K562 (cell line): ENCODE measurements around the gene STT3A. TPM values are rescaled to one million over a fixed set of nuclear protein-coding genes. Genes with fewer than 3 reads are reported as not detected.

Source experiments
- ARID4B ChIP-seq: sonication (generic); formaldehyde crosslinking; IDR thresholded peaks from 2 replicates; pipeline ENCODE4 v1.8.0; 2022; ENCODE audit warnings: mild to moderate bottlenecking, missing genetic modification reagents
- CLOCK ChIP-seq: fragments of 250-450 bp; sonication (Bioruptor Pico); IDR thresholded peaks from 2 replicates; pipeline ENCODE4 v1.4.0; 2020; ENCODE audit warnings: mild to moderate bottlenecking, moderate library complexity, borderline replicate concordance
- E2F5 ChIP-seq: sonication (generic); formaldehyde crosslinking; IDR thresholded peaks from 2 replicates; pipeline ENCODE4 v1.8.0; 2022; ENCODE audit warnings: mild to moderate bottlenecking, missing genetic modification reagents
- GMEB1 ChIP-seq: fragments of 250-450 bp; sonication (Bioruptor Pico); IDR thresholded peaks from 2 replicates; pipeline ENCODE4 v1.4.0; 2020; ENCODE audit warnings: mild to moderate bottlenecking
- HINFP ChIP-seq: fragments of 450-650 bp; conservative IDR thresholded peaks from 2 replicates; pipeline ENCODE4 v1.6.1; 2016; ENCODE audit warnings: missing genetic modification characterization, low read depth, mild to moderate bottlenecking, control low read depth, missing compliant biosample characterization
- KAT7 ChIP-seq: sonication (generic); formaldehyde crosslinking; IDR thresholded peaks from 2 replicates; pipeline ENCODE4 v1.8.0; 2022; ENCODE audit warnings: missing genetic modification reagents, mild to moderate bottlenecking, borderline replicate concordance
- MTA3 ChIP-seq: fragments of 450-650 bp; formaldehyde crosslinking; IDR thresholded peaks from 2 replicates; pipeline ENCODE4 v1.6.1; 2017; ENCODE audit warnings: mild to moderate bottlenecking, borderline replicate concordance
- NBN ChIP-seq: fragments of 450-650 bp; IDR thresholded peaks from 2 replicates; pipeline ENCODE4 v1.6.1; 2016; ENCODE audit warnings: low read depth, mild to moderate bottlenecking
- NONO ChIP-seq, 2 experiments: fragments of 200-400 bp in 1 of 2; fragments of 450-650 bp in 1 of 2; formaldehyde crosslinking in 1 of 2; IDR thresholded peaks; 2 replicates each; pipeline ENCODE4 v1.6.1; 2017; ENCODE audit warnings: low read depth in 2 of 2, mild to moderate bottlenecking in 2 of 2, moderate library complexity in 2 of 2, low read length in 1 of 2
- NR2C2 ChIP-seq, 2 experiments: fragments of 200-800 bp in 1 of 2; sonication (Bioruptor generic) in 1 of 2; sonication (generic) in 1 of 2; formaldehyde crosslinking in 1 of 2; IDR thresholded peaks; 2 replicates each; pipeline versions ENCODE4 v1.6.1 to v1.8.0; 2016 to 2022; ENCODE audit warnings: mild to moderate bottlenecking in 1 of 2, missing compliant biosample characterization in 1 of 2, missing genetic modification characterization in 1 of 2, missing genetic modification reagents in 1 of 2
- PHB ChIP-seq: fragments of 250-450 bp; sonication (Bioruptor Pico); IDR thresholded peaks from 2 replicates; pipeline ENCODE4 v1.5.0; 2021
- RBM15 ChIP-seq: fragments of 200-400 bp; formaldehyde crosslinking; IDR thresholded peaks from 2 replicates; pipeline ENCODE4 v1.6.1; 2018; ENCODE audit warnings: mild to moderate bottlenecking, low read length, moderate library complexity; ENCODE audit not compliant: insufficient read depth
- RBM39 ChIP-seq: fragments of 200-400 bp; formaldehyde crosslinking; optimal IDR thresholded peaks from 2 replicates; pipeline ENCODE3; 2018; ENCODE audit warnings: low read depth, low read length
- TAF9B ChIP-seq: fragments of 450-650 bp; IDR thresholded peaks from 2 replicates; pipeline ENCODE4 v1.6.1; 2018; ENCODE audit warnings: mild to moderate bottlenecking; ENCODE audit not compliant: partially characterized antibody
- polyA plus RNA-seq, 8 experiments: library from polyadenylated mRNA; depleted of rRNA in 4 of 8; stranded (reverse) in 5 of 8; unstranded in 3 of 8; fragments of >200 nt; fragmentation: Nextera tagmentation in 2 of 8; fragmentation: Illumina TruSeq in 1 of 8; extraction: Ambion mirVana in 2 of 8; extraction: Trizol in 1 of 8; gene quantifications; 2 replicates each; pipeline versions ENCODE4 v1.2.1 to v1.2.3, GENCODE V29; 2011 to 2014; ENCODE audit warnings: inconsistent platforms in 1 of 8, missing spikeins in 1 of 8
- total RNA-seq, 7 experiments: library from RNA; depleted of rRNA in 6 of 7; stranded (reverse); fragments of >200 nt in 6 of 7; fragmentation: Illumina TruSeq in 2 of 7; extraction: Trizol in 2 of 7; gene quantifications; 2 replicates each; pipeline versions ENCODE4 v1.2.1 to v1.2.3, GENCODE V29; 2011 to 2021; ENCODE audit warnings: low replicate concordance in 1 of 7

Gene STT3A
- total and polyA plus RNA-seq, 9 of the 15 experiments (the other 6 are each of a cell fraction or from before 2014, with no cell fraction given), result 70.7 to 330 (median 192) TPM

- TF ChIP-seq CLOCK (no peak), NR2C2 (CRISPR knock-in tag; IDR thresholded peaks at IDR 0.05) (peak; percentile 87), NR2C2 (tag; IDR thresholded peaks at IDR 0.05) (peak; percentile 50; the same call in 1 of the 2 replicates), NONO (IDR thresholded peaks at IDR 0.05; ENCODE audit: low read depth in 2 of 2, low read length in 1 of 2) (peak in 1 of 2 experiments; percentile 82; a peak in 1 of 4 replicates), GMEB1 (CRISPR knock-in tag) (peak; percentile 63), TAF9B (peak; percentile 100), RBM15 (no peak), ARID4B (CRISPR knock-in tag) (peak; percentile 91), NBN (0 out of 2 replicates have a peak, but pooled peaks have one; percentile 79), MTA3 (peak; percentile 85), KAT7 (peak; percentile 90; the same call in 1 of the 2 replicates), HINFP (tag) (peak; percentile 90), RBM39 (peak; percentile 54), PHB (CRISPR knock-in tag) (0 out of 2 replicates have a peak, but pooled peaks have one; percentile 86), E2F5 (peak; percentile 96)
Observed at GRCh38 chr11:125625630-125626287, 33.1 kb downstream of the STT3A start (continued).
